ENCODE results near the gene SMG7.

SMG7 gene

DNA sequence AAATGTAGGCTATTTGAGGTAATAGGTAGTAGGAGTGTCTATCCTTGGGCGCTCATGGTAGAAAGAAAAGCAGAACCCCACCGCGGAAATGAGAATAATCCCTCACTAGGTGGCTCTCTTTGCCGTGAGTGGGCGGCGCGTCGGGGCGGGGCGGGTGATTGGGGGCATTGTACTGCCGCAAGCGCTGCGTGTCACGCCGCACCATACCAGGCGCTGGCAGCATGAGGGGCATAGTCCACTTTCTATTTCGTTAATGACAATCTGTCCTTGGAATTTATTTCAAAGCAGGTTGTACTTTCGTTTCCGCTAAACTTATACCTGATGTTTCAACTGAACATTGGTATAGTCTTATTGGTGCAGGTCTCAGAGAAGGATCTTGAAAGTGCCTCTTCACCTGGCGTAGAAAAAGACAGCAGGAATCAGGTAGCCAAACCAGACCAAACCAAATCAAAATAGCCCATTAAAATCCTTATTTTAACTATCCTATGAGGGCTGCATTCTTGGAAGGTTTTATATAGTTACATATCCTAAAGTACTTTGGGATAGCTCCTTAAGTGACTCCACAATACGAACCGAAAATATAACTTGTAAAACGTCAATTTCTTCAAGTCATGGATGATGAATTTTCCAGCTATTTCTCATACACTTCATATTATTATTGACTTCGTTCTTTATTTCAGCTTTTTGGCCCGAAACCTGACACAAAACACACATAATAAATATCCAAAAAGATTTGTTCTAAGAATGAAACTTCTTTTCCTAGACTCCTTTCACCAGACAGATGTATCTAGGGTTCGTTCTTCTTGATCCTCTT lies 1.9 kb upstream of the SMG7 start:
- peak overlapping the region; percentile 81 for H3K4me3 ChIP-seq (ENCODE audit: low read depth, low read length)
- TF ChIP-seq POLR2A (IDR thresholded peaks at IDR 0.05; ENCODE audit: extremely low read depth, insufficient read length) (peak; percentile 37), MYC (IDR thresholded peaks at IDR 0.05; ENCODE audit: low read depth, low read length) (peak; percentile 80)
- TF ChIP-seq, protein P1, sequence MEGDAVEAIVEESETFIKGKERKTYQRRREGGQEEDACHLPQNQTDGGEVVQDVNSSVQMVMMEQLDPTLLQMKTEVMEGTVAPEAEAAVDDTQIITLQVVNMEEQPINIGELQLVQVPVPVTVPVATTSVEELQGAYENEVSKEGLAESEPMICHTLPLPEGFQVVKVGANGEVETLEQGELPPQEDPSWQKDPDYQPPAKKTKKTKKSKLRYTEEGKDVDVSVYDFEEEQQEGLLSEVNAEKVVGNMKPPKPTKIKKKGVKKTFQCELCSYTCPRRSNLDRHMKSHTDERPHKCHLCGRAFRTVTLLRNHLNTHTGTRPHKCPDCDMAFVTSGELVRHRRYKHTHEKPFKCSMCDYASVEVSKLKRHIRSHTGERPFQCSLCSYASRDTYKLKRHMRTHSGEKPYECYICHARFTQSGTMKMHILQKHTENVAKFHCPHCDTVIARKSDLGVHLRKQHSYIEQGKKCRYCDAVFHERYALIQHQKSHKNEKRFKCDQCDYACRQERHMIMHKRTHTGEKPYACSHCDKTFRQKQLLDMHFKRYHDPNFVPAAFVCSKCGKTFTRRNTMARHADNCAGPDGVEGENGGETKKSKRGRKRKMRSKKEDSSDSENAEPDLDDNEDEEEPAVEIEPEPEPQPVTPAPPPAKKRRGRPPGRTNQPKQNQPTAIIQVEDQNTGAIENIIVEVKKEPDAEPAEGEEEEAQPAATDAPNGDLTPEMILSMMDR (IDR thresholded peaks at IDR 0.05; ENCODE audit: low read depth, low read length): peak; percentile 20
- TF ChIP-seq, protein P2, sequence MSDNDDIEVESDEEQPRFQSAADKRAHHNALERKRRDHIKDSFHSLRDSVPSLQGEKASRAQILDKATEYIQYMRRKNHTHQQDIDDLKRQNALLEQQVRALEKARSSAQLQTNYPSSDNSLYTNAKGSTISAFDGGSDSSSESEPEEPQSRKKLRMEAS (IDR thresholded peaks at IDR 0.05; ENCODE audit: low read depth, low read length): peak; percentile 80
- DNase-seq (ENCODE audit: low read depth): peak; percentile 89

DNA sequence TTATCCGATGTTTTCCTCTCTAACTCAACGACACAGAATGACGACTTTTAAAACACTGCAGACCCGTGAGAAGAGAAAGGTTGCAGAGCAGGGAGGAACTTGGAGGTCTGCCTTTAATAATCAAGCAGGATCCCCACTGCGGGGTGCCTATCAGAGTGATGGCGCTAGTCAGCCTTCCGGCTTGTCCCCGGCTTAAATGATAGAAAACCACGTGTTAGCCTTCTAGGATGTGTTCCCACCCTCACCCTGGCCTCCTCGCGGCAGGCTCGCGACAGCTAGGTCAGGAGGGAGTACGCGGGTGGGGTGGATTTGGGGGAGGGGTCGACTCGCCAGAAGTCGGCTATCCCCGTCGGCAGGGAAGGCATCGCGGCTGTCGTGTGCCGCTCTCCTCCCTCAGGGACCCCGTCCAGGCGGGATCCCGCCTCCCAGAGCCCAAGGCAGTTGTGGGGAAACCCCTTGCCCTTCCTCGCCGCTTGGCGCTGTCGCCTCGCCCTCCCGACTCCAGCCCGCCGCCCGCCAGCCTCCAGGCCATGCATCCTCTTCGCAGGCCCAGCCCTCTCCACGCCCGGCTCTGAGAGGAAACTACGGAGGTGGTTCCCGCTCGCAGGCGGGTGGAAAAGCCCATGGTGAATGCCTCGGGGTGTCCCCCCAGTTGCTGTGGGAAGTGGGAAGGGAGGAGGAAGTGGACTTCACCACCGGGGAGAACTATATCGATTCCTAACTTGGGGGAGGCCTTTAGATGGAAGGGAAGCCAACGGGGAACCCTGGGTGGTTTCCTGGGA lies 1.1 kb upstream of the SMG7 start:
- DNase-seq (ENCODE audit: low read depth): peak; percentile 80
- TF ChIP-seq, protein P2 (IDR thresholded peaks at IDR 0.05; ENCODE audit: low read depth, low read length): peak; percentile 97
- TF ChIP-seq MYC (IDR thresholded peaks at IDR 0.05; ENCODE audit: low read depth, low read length) (peak; percentile 76), POLR2A (IDR thresholded peaks at IDR 0.05; ENCODE audit: extremely low read depth, insufficient read length) (peak; percentile 22)
- TF ChIP-seq, protein P1 (IDR thresholded peaks at IDR 0.05; ENCODE audit: low read depth, low read length): no peak
- peak overlapping the region; percentile 81 for H3K4me3 ChIP-seq (ENCODE audit: low read depth, low read length)

DNA sequence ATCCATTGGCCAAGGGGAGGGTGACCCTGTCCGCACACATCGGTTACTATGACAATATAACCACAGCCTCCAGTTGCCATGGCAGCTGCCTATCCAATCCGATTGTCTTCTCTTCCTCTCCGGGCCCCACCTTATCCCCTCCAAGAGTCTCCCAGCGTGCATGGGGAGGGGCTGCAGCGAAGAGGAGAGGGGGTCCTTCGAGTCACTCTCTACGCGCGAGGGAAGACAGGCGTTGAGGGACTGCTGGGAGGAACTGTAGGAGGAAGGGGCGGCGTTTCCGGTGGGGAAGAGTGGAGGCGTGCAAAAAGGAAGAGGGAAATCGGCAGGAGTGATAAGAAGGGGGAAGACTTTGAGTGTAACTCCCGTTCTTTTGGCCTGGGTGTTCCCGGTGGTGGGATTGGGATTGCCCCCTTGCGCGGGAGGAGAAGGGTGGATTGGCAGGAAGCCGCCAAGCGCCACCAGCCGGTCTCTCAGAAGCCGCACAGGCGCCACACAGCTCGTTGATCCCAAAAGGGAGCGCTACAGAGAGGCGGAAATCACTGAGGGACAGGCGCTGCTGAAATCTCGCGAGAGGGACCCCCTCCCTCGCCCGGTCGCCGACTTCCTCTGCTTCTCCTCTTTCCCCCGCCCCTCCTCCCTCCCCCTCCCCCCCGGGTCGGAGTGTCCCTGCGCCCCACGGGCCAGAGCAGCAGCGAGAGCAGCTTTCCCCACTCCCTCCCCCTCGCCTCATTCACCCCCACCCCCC lies 384 bp upstream of the SMG7 start:
- H3K4me3 ChIP-seq (ENCODE audit: low read depth, low read length): peak overlapping the region; percentile 81
- DNase-seq (ENCODE audit: low read depth): peak; percentile 96
- peak; percentile 80 for TF ChIP-seq MYC (IDR thresholded peaks at IDR 0.05; ENCODE audit: low read depth, low read length)
- TF ChIP-seq, protein P2 (IDR thresholded peaks at IDR 0.05; ENCODE audit: low read depth, low read length): peak; percentile 51
- TF ChIP-seq, protein P1 (IDR thresholded peaks at IDR 0.05; ENCODE audit: low read depth, low read length): no peak
- peak; percentile 45 for TF ChIP-seq POLR2A (IDR thresholded peaks at IDR 0.05; ENCODE audit: extremely low read depth, insufficient read length)

DNA sequence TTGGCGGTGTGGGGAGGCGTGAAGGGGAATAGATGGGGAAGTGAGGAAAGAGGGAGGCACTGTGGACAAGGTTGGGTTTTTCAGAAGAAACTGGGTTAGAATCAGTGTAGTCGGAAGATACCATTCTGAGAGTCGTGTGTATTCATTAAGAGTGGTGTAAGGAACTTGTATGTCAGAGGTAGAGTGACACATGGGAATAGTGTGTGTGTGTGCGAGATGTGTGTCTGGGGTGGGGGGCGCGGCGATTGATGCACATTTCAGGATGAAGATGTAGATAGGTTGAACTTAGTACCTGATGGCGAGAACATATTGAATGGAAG lies 878 bp downstream of the SMG7 start:
- DNase-seq (ENCODE audit: low read depth): no peak
- TF ChIP-seq MYC (IDR thresholded peaks at IDR 0.05; ENCODE audit: low read depth, low read length) (no peak), POLR2A (IDR thresholded peaks at IDR 0.05; ENCODE audit: extremely low read depth, insufficient read length) (no peak)
- TF ChIP-seq, protein P1 (IDR thresholded peaks at IDR 0.05; ENCODE audit: low read depth, low read length): no peak
- TF ChIP-seq, protein P2 (IDR thresholded peaks at IDR 0.05; ENCODE audit: low read depth, low read length): no peak
- peak overlapping the region; percentile 81 for H3K4me3 ChIP-seq (ENCODE audit: low read depth, low read length)

DNA sequence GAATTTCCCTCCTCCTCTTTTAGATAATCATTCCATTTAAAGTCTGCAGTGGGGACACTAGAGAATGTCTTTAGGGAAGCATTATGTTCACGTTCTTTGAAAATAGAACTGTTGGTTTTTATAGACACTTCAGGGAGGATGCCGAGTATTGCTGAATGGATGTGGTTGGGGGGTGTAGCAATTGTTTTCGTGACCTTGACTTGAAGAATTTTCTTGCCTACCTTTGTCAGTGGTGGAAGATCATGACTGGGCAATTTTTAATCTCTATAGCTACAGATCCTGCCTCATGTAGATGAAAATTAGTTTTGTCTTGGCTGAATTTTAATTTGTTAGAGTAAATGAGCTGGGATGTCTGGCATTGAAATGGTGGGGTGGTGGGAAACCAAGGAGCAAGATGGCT lies 3.8 kb downstream of the SMG7 start:
- TF ChIP-seq POLR2A (IDR thresholded peaks at IDR 0.05; ENCODE audit: extremely low read depth, insufficient read length) (no peak), MYC (IDR thresholded peaks at IDR 0.05; ENCODE audit: low read depth, low read length) (no peak)
- TF ChIP-seq, protein P1 (IDR thresholded peaks at IDR 0.05; ENCODE audit: low read depth, low read length): no peak
- TF ChIP-seq, protein P2 (IDR thresholded peaks at IDR 0.05; ENCODE audit: low read depth, low read length): no peak
- peak overlapping the region; percentile 12 for H3K4me3 ChIP-seq (ENCODE audit: low read depth, low read length)
- DNase-seq (ENCODE audit: low read depth): peak; percentile 44

All from NB4 (cell line).